ENCODE data around the gene IAH1.
"Not testable (repeated sequence)": the region's sequence is repeated elsewhere in the genome, so short reads cannot be mapped to it uniquely, and the experiment has no call there.

DNA sequence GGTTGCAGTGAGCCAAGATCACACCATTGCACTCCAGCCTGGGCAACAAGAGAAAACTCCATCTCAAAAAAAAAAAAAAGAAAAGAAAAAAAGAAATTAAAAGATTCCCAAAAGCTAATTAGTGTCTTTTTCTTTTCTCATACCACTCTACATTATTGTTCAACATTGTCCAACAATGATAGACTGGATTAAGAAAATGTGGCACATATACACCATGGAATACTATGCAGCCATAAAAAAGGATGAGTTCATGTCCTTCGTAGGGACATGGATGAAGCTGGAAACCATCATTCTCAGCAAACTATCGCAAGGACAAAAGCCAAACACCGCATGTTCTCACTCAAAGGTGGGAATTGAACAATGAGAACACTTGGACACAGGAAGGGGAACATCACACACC, 39.6 kb downstream of the IAH1 start:
- TF ChIP-seq, protein P1, sequence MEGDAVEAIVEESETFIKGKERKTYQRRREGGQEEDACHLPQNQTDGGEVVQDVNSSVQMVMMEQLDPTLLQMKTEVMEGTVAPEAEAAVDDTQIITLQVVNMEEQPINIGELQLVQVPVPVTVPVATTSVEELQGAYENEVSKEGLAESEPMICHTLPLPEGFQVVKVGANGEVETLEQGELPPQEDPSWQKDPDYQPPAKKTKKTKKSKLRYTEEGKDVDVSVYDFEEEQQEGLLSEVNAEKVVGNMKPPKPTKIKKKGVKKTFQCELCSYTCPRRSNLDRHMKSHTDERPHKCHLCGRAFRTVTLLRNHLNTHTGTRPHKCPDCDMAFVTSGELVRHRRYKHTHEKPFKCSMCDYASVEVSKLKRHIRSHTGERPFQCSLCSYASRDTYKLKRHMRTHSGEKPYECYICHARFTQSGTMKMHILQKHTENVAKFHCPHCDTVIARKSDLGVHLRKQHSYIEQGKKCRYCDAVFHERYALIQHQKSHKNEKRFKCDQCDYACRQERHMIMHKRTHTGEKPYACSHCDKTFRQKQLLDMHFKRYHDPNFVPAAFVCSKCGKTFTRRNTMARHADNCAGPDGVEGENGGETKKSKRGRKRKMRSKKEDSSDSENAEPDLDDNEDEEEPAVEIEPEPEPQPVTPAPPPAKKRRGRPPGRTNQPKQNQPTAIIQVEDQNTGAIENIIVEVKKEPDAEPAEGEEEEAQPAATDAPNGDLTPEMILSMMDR (IDR thresholded peaks at IDR 0.05; ENCODE audit: low read depth, low read length, poor library complexity, severe bottlenecking), result not testable (repeated sequence)
- TF ChIP-seq EZH2phosphoT487 (IDR thresholded peaks at IDR 0.05; ENCODE audit: borderline replicate concordance, low read length), result not testable (repeated sequence)
